Natural killer cell (primary cell): ENCODE results near the gene SIGLEC9. TPM values are rescaled to one million over a fixed set of nuclear protein-coding genes. Genes with fewer than 3 reads are reported as not detected.

Experiments used
- ATAC-seq, 3 donors: fragments of 150-1000 bp in 2 of 3; fragments of 200-7000 bp in 1 of 3; cut with Tn5 transposase; 1 replicate in 1 of 3; 2 replicates in 2 of 3; pipeline ENCODE4 v1.10.0; 2021; ENCODE audit warnings: mild to moderate bottlenecking in 2 of 3, moderate library complexity in 2 of 3
- DNase-seq, 2 donors: peaks; one replicate each; pipeline versions ENCODE4 v3.0.0 to v3.0.0-alpha.2; 2013 to 2021; ENCODE audit warnings: mixed read lengths in 1 of 2
- H3K27ac ChIP-seq: one replicate; pipeline ENCODE4 v1.5.1; 2013; ENCODE audit warnings: mild to moderate bottlenecking, low read length
- H3K27me3 ChIP-seq: one replicate; pipeline ENCODE4 v1.6.1; 2013; ENCODE audit warnings: low read length; ENCODE audit not compliant: control insufficient read depth, insufficient read depth
- H3K36me3 ChIP-seq: one replicate; pipeline ENCODE4 v1.6.1; 2013; ENCODE audit warnings: low read length; ENCODE audit not compliant: control insufficient read depth, insufficient read depth
- H3K4me1 ChIP-seq: one replicate; pipeline ENCODE4 v1.6.1; 2013; ENCODE audit warnings: low read length; ENCODE audit not compliant: control insufficient read depth, insufficient read depth
- H3K4me3 ChIP-seq: one replicate; pipeline ENCODE4 v1.5.1; 2013; ENCODE audit warnings: low read length
- H3K9me3 ChIP-seq: one replicate; pipeline ENCODE4 v1.6.1; 2013; ENCODE audit warnings: low read length; ENCODE audit not compliant: control insufficient read depth, insufficient read depth
- H3K27ac Mint-ChIP-seq, 2 donors: one replicate each; pipeline ENCODE4 v1.8.0; 2022; ENCODE audit warnings: mild to moderate bottlenecking in 2 of 2, mixed read lengths in 2 of 2, moderate library complexity in 1 of 2
- H3K27me3 Mint-ChIP-seq, 2 donors: one replicate each; pipeline ENCODE4 v1.8.0; 2022; ENCODE audit warnings: low read depth in 2 of 2, mixed read lengths in 2 of 2
- H3K36me3 Mint-ChIP-seq: one replicate; pipeline ENCODE4 v1.8.0; 2022; ENCODE audit warnings: mixed read lengths
- H3K4me1 Mint-ChIP-seq, 2 donors: one replicate each; pipeline ENCODE4 v1.8.0; 2022; ENCODE audit warnings: mixed read lengths in 2 of 2
- H3K4me3 Mint-ChIP-seq: one replicate; pipeline ENCODE4 v1.8.0; 2022; ENCODE audit warnings: mild to moderate bottlenecking, moderate library complexity, mixed read lengths
- H3K9me3 Mint-ChIP-seq, 2 donors: one replicate each; pipeline ENCODE4 v1.8.0; 2022; ENCODE audit warnings: mixed read lengths in 2 of 2
- CTCF ChIP-seq: fragments of 200-600 bp; IDR thresholded peaks from one replicate; pipeline ENCODE4 v1.8.0; 2022; ENCODE audit warnings: antibody characterized with exemption
- WGBS: methylation state at CpG from one replicate; pipeline ENCODE4 v1.1.7; 2013; ENCODE audit warnings: missing lambda C conversion rate; ENCODE audit not compliant: insufficient coverage; 5-methylcytosine and 5-hydroxymethylcytosine counted together
- intact Hi-C: fragments of 100-400 bp; cut with micrococcal nuclease; formaldehyde crosslinking; loops from one replicate; pipeline ENCODE4 v1.14.2; 2022
- total RNA-seq, 4 donors: library from RNA; stranded (reverse); fragments of 120-200 nt in 1 of 4; gene quantifications; one replicate each; pipeline versions ENCODE4 v1.2.3 to v1.2.4, GENCODE V29; 2013 to 2022

The SIGLEC9 gene
- total RNA-seq, 3 donors from 2014 or later (not counting 1 experiment from before 2014, with no cell fraction given): 13.0 to 15.3 (median 13.8) TPM

GRCh38 chr19:51123802-51124201 is 904 bp upstream of the SIGLEC9 start:
- ATAC-seq (no peak), DNase-seq (no peak)
- no peaks in the 10 kb centered on the region for H3K9me3 ChIP-seq
- peak overlapping the region; percentile 94 to 96 for H3K27ac Mint-ChIP-seq
- intact Hi-C loops: loop anchor here (5.0 kb wide), 1 partner anchor 43 kb away; no protein-coding TSS in a partner anchor
- no peaks in the 10 kb centered on the region for H3K36me3 ChIP-seq
- H3K4me3 ChIP-seq: peak overlapping the region; percentile 19
- H3K27ac ChIP-seq: peak overlapping the region; percentile 91
- TF ChIP-seq CTCF: no peak
- H3K36me3 Mint-ChIP-seq: no peaks in the 10 kb centered on the region
- H3K27me3 Mint-ChIP-seq: no peaks in the 10 kb centered on the region
- peak overlapping the region; percentile 87 for H3K4me3 Mint-ChIP-seq
- H3K4me1 Mint-ChIP-seq: peaks cover 77 to 93% of the 10 kb centered on the region in 2 donors
- 53% methylated on average over 9 of the region's 9 CpGs for WGBS
- no peaks in the 10 kb centered on the region for H3K9me3 Mint-ChIP-seq
- peaks cover 97% of the 10 kb centered on the region for H3K4me1 ChIP-seq
- H3K27me3 ChIP-seq: no peaks in the 10 kb centered on the region

- no peaks in the 10 kb centered on the region for H3K9me3 ChIP-seq
- peaks cover 98% of the 10 kb centered on the region for H3K4me1 ChIP-seq
- Mint-ChIP-seq H3K4me3 (peak overlapping the region; percentile 87), H3K9me3 (no peaks in the 10 kb centered on the region), H3K4me1 (peaks cover 77 to 91% of the 10 kb centered on the region in 2 donors), H3K27me3 (no peaks in the 10 kb centered on the region), H3K36me3 (no peaks in the 10 kb centered on the region), H3K27ac (peak overlapping the region; percentile 94 to 96)
- intact Hi-C loops: loop anchor here (5.0 kb wide), 1 partner anchor 43 kb away; no protein-coding TSS in a partner anchor
- TF ChIP-seq CTCF: no peak
- no peak for DNase-seq
- H3K36me3 ChIP-seq: no peaks in the 10 kb centered on the region
- H3K27ac ChIP-seq: peak overlapping the region; percentile 91
- no peak for ATAC-seq
- 88% methylated on average over 6 of the region's 9 CpGs for WGBS
- H3K27me3 ChIP-seq: no peaks in the 10 kb centered on the region
- peak overlapping the region; percentile 19 for H3K4me3 ChIP-seq
These were observed 490 bp upstream of the SIGLEC9 start for GRCh38 chr19:51124216-51124615.

GRCh38 chr19:51125421-51126075 is 842 bp downstream of the SIGLEC9 start:
- peak overlapping the region; percentile 49 for H3K4me3 ChIP-seq
- TF ChIP-seq CTCF: no peak
- no peaks in the 10 kb centered on the region for H3K9me3 ChIP-seq
- peaks cover 84 to 90% of the 10 kb centered on the region in 2 donors for H3K4me1 Mint-ChIP-seq
- H3K4me1 ChIP-seq: peaks cover 98% of the 10 kb centered on the region
- DNase-seq: no peak
- no peak for ATAC-seq
- H3K27me3 Mint-ChIP-seq: no peaks in the 10 kb centered on the region
- H3K9me3 Mint-ChIP-seq: no peaks in the 10 kb centered on the region
- no peaks in the 10 kb centered on the region for H3K36me3 Mint-ChIP-seq
- H3K27ac Mint-ChIP-seq: peak overlapping the region; percentile 94 to 96
- peaks cover 5% of the 10 kb centered on the region for H3K36me3 ChIP-seq
- H3K4me3 Mint-ChIP-seq: peak overlapping the region; percentile 88
- H3K27ac ChIP-seq: peak overlapping the region; percentile 91
- H3K27me3 ChIP-seq: no peaks in the 10 kb centered on the region
- 91% methylated on average over 16 of the region's 16 CpGs for WGBS
- intact Hi-C loops: no loop called here
